ENCODE measurements around the gene FREM1. TPM values are rescaled to one million over a fixed set of nuclear protein-coding genes. Genes with fewer than 3 reads are reported as not detected.

Gene FREM1
- total and polyA plus RNA-seq, 2 donors (not counting 1 experiment from before 2014, with no cell fraction given) = not detected

DNA sequence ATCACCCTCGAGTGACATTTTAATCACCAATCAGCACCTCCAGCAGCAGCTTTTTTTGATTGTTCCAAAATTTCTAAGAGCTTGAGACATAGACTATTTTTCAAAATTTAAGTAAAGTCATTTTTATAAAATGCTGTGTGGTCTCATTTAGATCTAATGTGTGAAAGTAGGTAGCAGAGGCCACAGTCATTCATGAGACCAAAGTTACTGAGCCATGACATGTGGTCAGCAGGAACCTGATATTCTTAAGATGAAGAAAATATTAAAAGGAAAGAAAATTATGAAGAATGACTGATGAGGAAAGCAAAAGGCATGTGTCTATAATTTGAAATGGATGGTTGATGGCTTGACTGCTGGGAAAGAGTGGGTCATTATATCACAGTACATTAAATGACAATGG is 7.2 kb downstream of the FREM1 start:
- H3K4me3 ChIP-seq (ENCODE audit: control extremely low read depth in 1 of 5, extremely low read depth in 1 of 5, insufficient read depth in 1 of 5, low read depth in 2 of 5, low read length in 4 of 5) = no peak overlapping the region
- H3K9me3 ChIP-seq (ENCODE audit: control extremely low read depth in 1 of 3, control insufficient read depth in 2 of 3, insufficient read depth in 1 of 3, low read length in 2 of 3) = no peaks in the 10 kb centered on the region
- ATAC-seq (ENCODE audit: low read depth) (no peak), DNase-seq (no peak)
- H3K27ac Mint-ChIP-seq = no peak overlapping the region
- H3K27me3 ChIP-seq (replicated peaks in 1 of 4; ENCODE audit: control extremely low read depth in 1 of 4, control insufficient read depth in 3 of 4, insufficient read depth in 4 of 4, low read length in 3 of 4) = no peaks in the 10 kb centered on the region
- H3K9ac ChIP-seq (ENCODE audit: low read length) = no peak overlapping the region
- H3K4me1 ChIP-seq (ENCODE audit: control insufficient read depth in 2 of 2, insufficient read depth in 2 of 2, low read length in 2 of 2) = no peaks in the 10 kb centered on the region
- no CpG with 5 or more reads among the region's 1 CpG for WGBS (ENCODE audit: insufficient coverage)
- no peak overlapping the region for H3K27ac ChIP-seq (ENCODE audit: low read length in 2 of 2)
- H3K4me2 ChIP-seq (replicated peaks; ENCODE audit: low read depth, low read length, poor library complexity, severe bottlenecking) = no peak overlapping the region
- ChIA-PET POLR2A (no interaction called here), CTCF (no interaction called here)
- H3K36me3 ChIP-seq (replicated peaks in 1 of 2; ENCODE audit: control extremely low read depth in 1 of 2, control insufficient read depth in 1 of 2, extremely low read depth in 1 of 2, insufficient read depth in 2 of 2, low read length in 1 of 2) = no peaks in the 10 kb centered on the region
- no peaks in the 10 kb centered on the region for H3K79me2 ChIP-seq (ENCODE audit: control insufficient read depth, insufficient read depth, low read length)
- H3K4me1 Mint-ChIP-seq = no peaks in the 10 kb centered on the region
- H2AFZ ChIP-seq (ENCODE audit: insufficient read depth, low read depth, low read length, poor library complexity, severe bottlenecking) = no peak overlapping the region
- TF ChIP-seq EZH2 (IDR thresholded peaks at IDR 0.05; ENCODE audit: borderline replicate concordance, insufficient read depth, low read depth, low read length, poor library complexity, severe bottlenecking) = no peak
- TF ChIP-seq, protein P1, sequence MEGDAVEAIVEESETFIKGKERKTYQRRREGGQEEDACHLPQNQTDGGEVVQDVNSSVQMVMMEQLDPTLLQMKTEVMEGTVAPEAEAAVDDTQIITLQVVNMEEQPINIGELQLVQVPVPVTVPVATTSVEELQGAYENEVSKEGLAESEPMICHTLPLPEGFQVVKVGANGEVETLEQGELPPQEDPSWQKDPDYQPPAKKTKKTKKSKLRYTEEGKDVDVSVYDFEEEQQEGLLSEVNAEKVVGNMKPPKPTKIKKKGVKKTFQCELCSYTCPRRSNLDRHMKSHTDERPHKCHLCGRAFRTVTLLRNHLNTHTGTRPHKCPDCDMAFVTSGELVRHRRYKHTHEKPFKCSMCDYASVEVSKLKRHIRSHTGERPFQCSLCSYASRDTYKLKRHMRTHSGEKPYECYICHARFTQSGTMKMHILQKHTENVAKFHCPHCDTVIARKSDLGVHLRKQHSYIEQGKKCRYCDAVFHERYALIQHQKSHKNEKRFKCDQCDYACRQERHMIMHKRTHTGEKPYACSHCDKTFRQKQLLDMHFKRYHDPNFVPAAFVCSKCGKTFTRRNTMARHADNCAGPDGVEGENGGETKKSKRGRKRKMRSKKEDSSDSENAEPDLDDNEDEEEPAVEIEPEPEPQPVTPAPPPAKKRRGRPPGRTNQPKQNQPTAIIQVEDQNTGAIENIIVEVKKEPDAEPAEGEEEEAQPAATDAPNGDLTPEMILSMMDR (IDR thresholded peaks at IDR 0.05) = no peak
- intact Hi-C loops (cut with micrococcal nuclease) = no loop called here
- no peaks in the 10 kb centered on the region for H3K27me3 Mint-ChIP-seq
- H3K4me3 Mint-ChIP-seq = no peak overlapping the region
- no peaks in the 10 kb centered on the region for H4K20me1 ChIP-seq (ENCODE audit: control insufficient read depth, insufficient read depth, low read length, poor library complexity, severe bottlenecking)
- H3K9me3 Mint-ChIP-seq (ENCODE audit: insufficient read depth) = no peaks in the 10 kb centered on the region

- Histone ChIP-seq H2AFZ (ENCODE audit: insufficient read depth, low read depth, low read length, poor library complexity, severe bottlenecking) (no peak overlapping the region), H3K4me3 (ENCODE audit: control extremely low read depth in 1 of 5, extremely low read depth in 1 of 5, insufficient read depth in 1 of 5, low read depth in 2 of 5, low read length in 4 of 5) (no peak overlapping the region), H3K79me2 (ENCODE audit: control insufficient read depth, insufficient read depth, low read length) (no peaks in the 10 kb centered on the region), H3K9me3 (ENCODE audit: control extremely low read depth in 1 of 3, control insufficient read depth in 2 of 3, insufficient read depth in 1 of 3, low read length in 2 of 3) (no peaks in the 10 kb centered on the region), H3K4me2 (replicated peaks; ENCODE audit: low read depth, low read length, poor library complexity, severe bottlenecking) (no peak overlapping the region), H3K27ac (ENCODE audit: low read length in 2 of 2) (no peak overlapping the region), H3K27me3 (replicated peaks in 1 of 4; ENCODE audit: control extremely low read depth in 1 of 4, control insufficient read depth in 3 of 4, insufficient read depth in 4 of 4, low read length in 3 of 4) (no peaks in the 10 kb centered on the region), H3K36me3 (replicated peaks in 1 of 2; ENCODE audit: control extremely low read depth in 1 of 2, control insufficient read depth in 1 of 2, extremely low read depth in 1 of 2, insufficient read depth in 2 of 2, low read length in 1 of 2) (no peaks in the 10 kb centered on the region), H3K4me1 (ENCODE audit: control insufficient read depth in 2 of 2, insufficient read depth in 2 of 2, low read length in 2 of 2) (no peaks in the 10 kb centered on the region), H3K9ac (ENCODE audit: low read length) (no peak overlapping the region), H4K20me1 (ENCODE audit: control insufficient read depth, insufficient read depth, low read length, poor library complexity, severe bottlenecking) (no peaks in the 10 kb centered on the region)
- DNase-seq = no peak
- no peak overlapping the region for H3K27ac Mint-ChIP-seq
- intact Hi-C loops (cut with micrococcal nuclease) = no loop called here
- no CpG with 5 or more reads among the region's 1 CpG for WGBS (ENCODE audit: insufficient coverage)
- H3K9me3 Mint-ChIP-seq (ENCODE audit: insufficient read depth) = no peaks in the 10 kb centered on the region
- CTCF ChIA-PET = no interaction called here
- ATAC-seq (ENCODE audit: low read depth) = no peak
- no peak overlapping the region for H3K4me3 Mint-ChIP-seq
- POLR2A ChIA-PET = no interaction called here
- no peaks in the 10 kb centered on the region for H3K27me3 Mint-ChIP-seq
- TF ChIP-seq, protein P1 (IDR thresholded peaks at IDR 0.05) = no peak
- TF ChIP-seq EZH2 (IDR thresholded peaks at IDR 0.05; ENCODE audit: borderline replicate concordance, insufficient read depth, low read depth, low read length, poor library complexity, severe bottlenecking) = no peak
- H3K4me1 Mint-ChIP-seq = no peaks in the 10 kb centered on the region
These were observed 7.7 kb downstream of the FREM1 start for GRCh38 chr9:14902561-14902960.
